PFSK-1 (cell line): ENCODE measurements around the gene CDH6.

ENCODE experiments used
- FOXP2 ChIP-seq: optimal IDR thresholded peaks from 2 replicates; pipeline ENCODE3; 2011; ENCODE audit warnings: borderline replicate concordance, control low read depth, inconsistent platforms; ENCODE audit not compliant: insufficient read depth; ENCODE audit errors: extremely low read length, extremely low read depth
- POLR2AphosphoS5 ChIP-seq: IDR thresholded peaks from 2 replicates; pipeline ENCODE4 v1.6.1; 2012; ENCODE audit warnings: low read depth, mild to moderate bottlenecking, control low read depth, low read length, moderate library complexity
- SIN3A ChIP-seq: IDR thresholded peaks from 2 replicates; pipeline ENCODE4 v1.6.1; 2012; ENCODE audit warnings: mild to moderate bottlenecking, low read length, moderate library complexity, borderline replicate concordance; ENCODE audit not compliant: insufficient read depth
- TAF1 ChIP-seq: IDR thresholded peaks from 2 replicates; pipeline ENCODE4 v1.6.1; 2012; ENCODE audit warnings: low read length, control low read depth, borderline replicate concordance; ENCODE audit not compliant: insufficient read depth
- TF ChIP-seq, protein P1 (sequence below), 2 experiments: IDR thresholded peaks; 2 replicates each; pipeline versions ENCODE4 v1.6.1 to v1.8.0; 2011 to 2012; ENCODE audit warnings: low read depth in 2 of 2, low read length in 2 of 2, control low read depth in 1 of 2, inconsistent platforms in 1 of 2, mild to moderate bottlenecking in 1 of 2, moderate library complexity in 1 of 2; ENCODE audit not compliant: insufficient read depth in 1 of 2

Gene CDH6

DNA sequence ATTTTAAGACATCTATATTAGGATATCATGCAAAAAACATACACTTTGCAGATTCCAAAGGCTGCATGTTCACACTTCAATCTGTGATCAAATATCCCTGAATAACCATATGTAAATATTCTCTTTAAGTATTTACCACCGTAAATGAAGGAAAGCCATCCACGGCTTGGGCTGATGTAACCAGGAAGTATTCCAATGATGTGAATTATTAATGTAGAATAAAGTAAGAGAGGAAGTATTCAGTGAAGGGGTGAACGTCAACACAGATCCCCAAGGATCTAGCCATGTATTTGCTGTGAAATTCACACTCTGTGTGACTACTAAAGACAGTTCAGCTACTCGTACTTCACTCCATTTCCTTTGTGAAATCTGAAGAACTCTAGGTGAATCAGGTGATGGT lies 75.2 kb downstream of the CDH6 start:
- TF ChIP-seq, protein P1, sequence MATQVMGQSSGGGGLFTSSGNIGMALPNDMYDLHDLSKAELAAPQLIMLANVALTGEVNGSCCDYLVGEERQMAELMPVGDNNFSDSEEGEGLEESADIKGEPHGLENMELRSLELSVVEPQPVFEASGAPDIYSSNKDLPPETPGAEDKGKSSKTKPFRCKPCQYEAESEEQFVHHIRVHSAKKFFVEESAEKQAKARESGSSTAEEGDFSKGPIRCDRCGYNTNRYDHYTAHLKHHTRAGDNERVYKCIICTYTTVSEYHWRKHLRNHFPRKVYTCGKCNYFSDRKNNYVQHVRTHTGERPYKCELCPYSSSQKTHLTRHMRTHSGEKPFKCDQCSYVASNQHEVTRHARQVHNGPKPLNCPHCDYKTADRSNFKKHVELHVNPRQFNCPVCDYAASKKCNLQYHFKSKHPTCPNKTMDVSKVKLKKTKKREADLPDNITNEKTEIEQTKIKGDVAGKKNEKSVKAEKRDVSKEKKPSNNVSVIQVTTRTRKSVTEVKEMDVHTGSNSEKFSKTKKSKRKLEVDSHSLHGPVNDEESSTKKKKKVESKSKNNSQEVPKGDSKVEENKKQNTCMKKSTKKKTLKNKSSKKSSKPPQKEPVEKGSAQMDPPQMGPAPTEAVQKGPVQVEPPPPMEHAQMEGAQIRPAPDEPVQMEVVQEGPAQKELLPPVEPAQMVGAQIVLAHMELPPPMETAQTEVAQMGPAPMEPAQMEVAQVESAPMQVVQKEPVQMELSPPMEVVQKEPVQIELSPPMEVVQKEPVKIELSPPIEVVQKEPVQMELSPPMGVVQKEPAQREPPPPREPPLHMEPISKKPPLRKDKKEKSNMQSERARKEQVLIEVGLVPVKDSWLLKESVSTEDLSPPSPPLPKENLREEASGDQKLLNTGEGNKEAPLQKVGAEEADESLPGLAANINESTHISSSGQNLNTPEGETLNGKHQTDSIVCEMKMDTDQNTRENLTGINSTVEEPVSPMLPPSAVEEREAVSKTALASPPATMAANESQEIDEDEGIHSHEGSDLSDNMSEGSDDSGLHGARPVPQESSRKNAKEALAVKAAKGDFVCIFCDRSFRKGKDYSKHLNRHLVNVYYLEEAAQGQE (IDR thresholded peaks at IDR 0.05; ENCODE audit: insufficient read depth in 1 of 2, low read depth in 2 of 2, low read length in 2 of 2) = no peak
- TF ChIP-seq SIN3A = no peak
- TF ChIP-seq POLR2AphosphoS5 = no peak
- TF ChIP-seq FOXP2 = no peak
- TF ChIP-seq TAF1 = no peak

GRCh38 chr5:31269259-31269658 lies 75.8 kb downstream of the CDH6 start:
- TF ChIP-seq POLR2AphosphoS5 (no peak), FOXP2 (no peak), TAF1 (no peak), SIN3A (no peak)
- TF ChIP-seq, protein P1 (IDR thresholded peaks at IDR 0.05; ENCODE audit: insufficient read depth in 1 of 2, low read depth in 2 of 2, low read length in 2 of 2) = no peak

DNA sequence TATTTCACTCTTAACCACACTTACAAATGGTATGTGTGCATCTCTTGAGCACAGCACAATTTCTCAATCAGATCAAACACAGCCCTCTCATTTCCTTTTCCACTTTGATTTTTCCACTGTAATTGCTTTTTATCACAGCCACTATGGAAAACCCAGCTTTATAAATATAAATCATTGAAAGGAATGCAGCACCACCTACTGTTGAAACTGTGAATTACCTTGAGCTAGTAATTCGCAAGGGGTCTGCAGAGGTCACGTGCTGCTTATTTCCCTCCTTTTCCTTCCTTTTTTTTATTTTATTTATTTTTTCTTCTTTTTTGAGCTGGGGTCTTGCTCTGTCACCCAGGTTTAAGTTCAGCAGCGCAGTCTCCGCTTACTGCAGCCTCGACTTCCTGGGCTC lies 76.9 kb downstream of the CDH6 start:
- no peak for TF ChIP-seq FOXP2
- no peak for TF ChIP-seq POLR2AphosphoS5

- TF ChIP-seq POLR2AphosphoS5 (no peak), FOXP2 (no peak), TAF1 (no peak), SIN3A (no peak)
- TF ChIP-seq, protein P1 (IDR thresholded peaks at IDR 0.05; ENCODE audit: insufficient read depth in 1 of 2, low read depth in 2 of 2, low read length in 2 of 2) = no peak
Measured at GRCh38 chr5:31271567-31271966, 78.1 kb downstream of the CDH6 start.

DNA sequence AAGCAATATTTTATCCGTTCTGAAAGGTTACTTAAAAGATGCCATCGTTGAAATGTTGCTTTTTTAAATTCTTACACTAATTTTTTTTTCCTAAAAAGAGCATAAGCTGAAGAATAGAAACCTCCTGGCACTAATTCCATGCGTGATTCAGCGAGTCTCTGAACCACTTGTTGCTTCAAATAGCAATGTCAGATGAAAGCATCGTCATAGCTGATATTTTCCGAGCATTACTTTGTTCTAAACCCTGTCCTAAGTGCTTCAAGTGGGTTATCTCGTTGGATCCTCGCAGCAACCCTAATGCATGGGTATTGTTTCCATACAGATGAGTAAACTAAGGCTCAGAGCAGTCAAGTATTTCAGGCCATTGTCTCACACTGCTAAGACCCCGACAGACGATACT lies 79.7 kb downstream of the CDH6 start:
- no peak for TF ChIP-seq TAF1
- no peak for TF ChIP-seq FOXP2
- TF ChIP-seq, protein P1 (IDR thresholded peaks at IDR 0.05; ENCODE audit: insufficient read depth in 1 of 2, low read depth in 2 of 2, low read length in 2 of 2) = no peak
- TF ChIP-seq SIN3A = no peak
- no peak for TF ChIP-seq POLR2AphosphoS5
